SK-N-SH (cell line): ENCODE results near the gene FTSJ1. TPM values are rescaled to one million over a fixed set of nuclear protein-coding genes. Genes with fewer than 3 reads are reported as not detected.

ENCODE experiments used
- CTCF ChIA-PET: fragments of 300-600, 350-600 bp; formaldehyde crosslinking; extraction: SDS; loops from one replicate; lab custom pipeline; 2021; lab: Yijun Ruan, JAX
- POLR2A ChIA-PET: fragments of 350-600 bp; sonication (Branson Sonifier 250); formaldehyde crosslinking; extraction: SDS; loops from one replicate; lab custom pipeline; 2020; ENCODE audit warnings: antibody characterized with exemption, inconsistent platforms; lab: Yijun Ruan, JAX
- DNase-seq: peaks from one replicate; pipeline ENCODE4 v3.0.0; 2012
- H2AFZ ChIP-seq: fragments of 200-600 bp; sonication (generic); 2 replicates; pipeline ENCODE4 v1.8.1; 2016; ENCODE audit warnings: antibody characterized with exemption, mild to moderate bottlenecking, low read depth
- H3F3A ChIP-seq: fragments of 200-600 bp; sonication (generic); replicated peaks from 2 replicates; pipeline ENCODE3; 2016; ENCODE audit warnings: antibody characterized with exemption, mild to moderate bottlenecking; ENCODE audit not compliant: insufficient read depth
- H3K27ac ChIP-seq, 2 experiments: fragments of 200-500 bp in 1 of 2; fragments of 200-600 bp in 1 of 2; sonication (Bioruptor generic) in 1 of 2; sonication (generic), shearing (Covaris generic) in 1 of 2; 2 replicates each; pipeline versions ENCODE4 v1.5.1 to v1.6.1; 2014 to 2016; ENCODE audit warnings: low read depth in 2 of 2, inconsistent platforms in 1 of 2, low read length in 1 of 2, mild to moderate bottlenecking in 1 of 2, mixed read lengths in 1 of 2
- H3K27me3 ChIP-seq: fragments of 200-600 bp; sonication (generic), shearing (Covaris generic); 2 replicates; pipeline ENCODE4 v1.6.1; 2016; ENCODE audit warnings: mixed run types; ENCODE audit not compliant: insufficient read depth
- H3K36me3 ChIP-seq, 2 experiments: fragments of 200-500 bp in 1 of 2; fragments of 200-600 bp in 1 of 2; sonication (Bioruptor generic) in 1 of 2; sonication (generic) in 1 of 2; replicated peaks in 1 of 2; 2 replicates each; pipeline versions ENCODE3 to v1.5.1; 2014 to 2016; ENCODE audit warnings: low read length in 1 of 2, mild to moderate bottlenecking in 1 of 2; ENCODE audit not compliant: insufficient read depth in 2 of 2, control insufficient read depth in 1 of 2
- H3K4me1 ChIP-seq, 2 experiments: fragments of 200-500 bp in 1 of 2; fragments of 200-600 bp in 1 of 2; sonication (Bioruptor generic) in 1 of 2; sonication (generic), shearing (Covaris generic) in 1 of 2; 2 replicates each; pipeline versions ENCODE4 v1.5.1 to v1.6.1; 2014 to 2016; ENCODE audit warnings: low read depth in 1 of 2, low read length in 1 of 2, mixed run types in 1 of 2; ENCODE audit not compliant: insufficient read depth in 2 of 2, control insufficient read depth in 1 of 2
- H3K4me2 ChIP-seq: fragments of 200-600 bp; sonication (generic), shearing (Covaris generic); 2 replicates; pipeline ENCODE4 v1.6.1; 2017; ENCODE audit warnings: mixed run types
- H3K4me3 ChIP-seq, 2 experiments: fragments of 200-500 bp in 1 of 2; fragments of 200-600 bp in 1 of 2; sonication (Bioruptor generic) in 1 of 2; sonication (generic), shearing (Covaris generic) in 1 of 2; 2 replicates each; pipeline versions ENCODE4 v1.5.1 to v1.8.1; 2014 to 2016; ENCODE audit warnings: low read depth in 2 of 2, inconsistent platforms in 1 of 2, low read length in 1 of 2, mild to moderate bottlenecking in 1 of 2, mixed read lengths in 1 of 2, moderate library complexity in 1 of 2
- H3K79me2 ChIP-seq: fragments of 200-600 bp; sonication (generic); 2 replicates; pipeline ENCODE4 v1.8.1; 2017; ENCODE audit warnings: mild to moderate bottlenecking; ENCODE audit not compliant: insufficient read depth
- H3K9ac ChIP-seq: fragments of 200-600 bp; sonication (generic); 2 replicates; pipeline ENCODE4 v1.6.1; 2017; ENCODE audit warnings: mixed run types
- H3K9me2 ChIP-seq: fragments of 200-600 bp; sonication (generic); 2 replicates; pipeline ENCODE4 v1.6.1; 2017; ENCODE audit warnings: mixed run types
- H3K9me3 ChIP-seq: fragments of 200-600 bp; sonication (generic); 2 replicates; pipeline ENCODE4 v1.6.1; 2017; ENCODE audit warnings: mixed run types, mild to moderate bottlenecking, moderate library complexity
- H4K20me1 ChIP-seq: fragments of 200-600 bp; sonication (generic); 2 replicates; pipeline ENCODE4 v1.6.1; 2017; ENCODE audit warnings: mild to moderate bottlenecking, mixed run types; ENCODE audit not compliant: insufficient read depth
- EZH2phosphoT487 ChIP-seq: fragments of 200-600 bp; sonication (generic); IDR thresholded peaks from 2 replicates; pipeline ENCODE4 v1.6.1; 2017; ENCODE audit warnings: low read depth, mixed run types, mild to moderate bottlenecking, antibody characterized with exemption, moderate library complexity, borderline replicate concordance
- FOSL2 ChIP-seq: IDR thresholded peaks from 2 replicates; pipeline ENCODE4 v1.4.0; 2012; ENCODE audit warnings: low read depth, mild to moderate bottlenecking, moderate library complexity, borderline replicate concordance
- FOXJ3 ChIP-seq: sonication (generic); formaldehyde crosslinking; IDR thresholded peaks from 2 replicates; pipeline ENCODE4 v1.5.1; 2020; ENCODE audit warnings: mild to moderate bottlenecking, missing genetic modification reagents
- GABPA ChIP-seq: IDR thresholded peaks from 2 replicates; pipeline ENCODE4 v1.4.0; 2012; ENCODE audit warnings: low read depth, mild to moderate bottlenecking
- GATA2 ChIP-seq: sonication (generic); formaldehyde crosslinking; IDR thresholded peaks from 2 replicates; pipeline ENCODE4 v1.5.0; 2020; ENCODE audit warnings: mild to moderate bottlenecking, missing genetic modification reagents
- IRF3 ChIP-seq: fragments of 150-350 bp; IDR thresholded peaks from 2 replicates; pipeline ENCODE4 v1.6.1; 2016; ENCODE audit warnings: mild to moderate bottlenecking, low read depth, low read length
- MXI1 ChIP-seq: IDR thresholded peaks from 2 replicates; pipeline ENCODE4 v1.6.1; 2012; ENCODE audit warnings: mild to moderate bottlenecking, low read depth, low read length, improper control_type of control experiment
- NFIC ChIP-seq: IDR thresholded peaks from 2 replicates; pipeline ENCODE4 v1.4.0; 2012; ENCODE audit warnings: borderline replicate concordance
- NRF1 ChIP-seq: IDR thresholded peaks from 2 replicates; pipeline ENCODE4 v1.6.1; 2012; ENCODE audit warnings: low read depth, mild to moderate bottlenecking, low read length
- PBX3 ChIP-seq: IDR thresholded peaks from 2 replicates; pipeline ENCODE4; 2012
- POLR2AphosphoS5 ChIP-seq: IDR thresholded peaks from 2 replicates; pipeline ENCODE4 v1.6.1; 2012; ENCODE audit warnings: low read depth, low read length
- RAD21 ChIP-seq: IDR thresholded peaks from 2 replicates; pipeline ENCODE4 v1.6.1; 2012; ENCODE audit warnings: mild to moderate bottlenecking, low read length
- RCOR1 ChIP-seq: fragments of 150-350 bp; IDR thresholded peaks from 2 replicates; pipeline ENCODE4 v1.6.1; 2017; ENCODE audit warnings: antibody characterized with exemption, low read length
- SIN3A ChIP-seq: IDR thresholded peaks from 2 replicates; pipeline ENCODE4 v1.6.1; 2012; ENCODE audit warnings: low read depth, mild to moderate bottlenecking, low read length, moderate library complexity, borderline replicate concordance
- TAF1 ChIP-seq: IDR thresholded peaks from 2 replicates; pipeline ENCODE4 v1.6.1; 2012; ENCODE audit warnings: low read depth, mild to moderate bottlenecking, low read length, moderate library complexity, borderline replicate concordance
- TEAD4 ChIP-seq: IDR thresholded peaks from 2 replicates; pipeline ENCODE4 v1.4.0; 2012; ENCODE audit warnings: mild to moderate bottlenecking, borderline replicate concordance; ENCODE audit not compliant: insufficient read depth
- ZBTB33 ChIP-seq: IDR thresholded peaks from 2 replicates; pipeline ENCODE4 v1.4.0; 2012; ENCODE audit warnings: low read depth, borderline replicate concordance
- WGBS: methylation state at CpG from one replicate; pipeline ENCODE4 v1.1.6; 2017; ENCODE audit warnings: low lambda C conversion rate; 5-methylcytosine and 5-hydroxymethylcytosine counted together
- polyA plus RNA-seq, 3 experiments: library from polyadenylated mRNA; depleted of rRNA; stranded (reverse); fragments of >200 nt; gene quantifications; 2 replicates each; pipeline ENCODE4 v1.2.3, GENCODE V29; 2012
- TF ChIP-seq, protein P1 (sequence below): IDR thresholded peaks from 2 replicates; pipeline ENCODE4 v1.6.1; 2012; ENCODE audit warnings: mild to moderate bottlenecking, low read depth, low read length, moderate library complexity
- TF ChIP-seq, protein P2 (sequence below): fragments of 150-350 bp; IDR thresholded peaks from 2 replicates; pipeline ENCODE4 v1.6.1; 2017; ENCODE audit warnings: antibody characterized with exemption, low read length, low read depth, borderline replicate concordance

The FTSJ1 gene
- polyA plus RNA-seq, 1 of the 3 experiments (the other 2 are of a cell fraction): 34.1 TPM

DNA sequence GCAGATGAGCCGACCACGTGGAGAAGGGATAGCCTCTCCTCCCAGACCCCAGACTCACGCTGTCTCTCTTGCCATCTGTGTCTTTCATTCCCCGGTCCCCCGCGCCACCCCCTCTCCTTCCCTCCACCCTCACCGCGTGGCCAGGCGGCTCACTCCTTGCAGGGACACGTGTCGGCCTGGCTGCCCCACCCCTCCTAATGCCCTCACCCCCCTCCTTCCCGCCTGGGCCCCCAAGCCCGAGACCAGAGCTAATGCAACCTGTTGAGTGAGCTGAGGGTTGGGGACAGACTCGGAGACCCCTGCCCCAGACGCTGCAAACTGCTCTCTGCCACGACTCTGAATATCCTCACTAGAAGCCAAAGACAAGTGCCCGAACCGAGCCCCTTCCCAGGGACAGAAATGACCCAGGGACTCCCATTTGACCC lies 7.7 kb upstream of the FTSJ1 start:
- CTCF ChIA-PET: no interaction called here
- no peak overlapping the region for H3K4me3 ChIP-seq

More for the DNA sequence above, 7.7 kb upstream of the FTSJ1 start:
- no peak overlapping the region for H2AFZ ChIP-seq
- H3K9me3 ChIP-seq: no peaks in the 10 kb centered on the region
- H3K27me3 ChIP-seq: no peaks in the 10 kb centered on the region; the same call in 1 of the 2 replicates
- no peak overlapping the region for H3K4me2 ChIP-seq
- peaks cover 0 to 10% of the 10 kb centered on the region in 2 experiments; a peak in 1 of 4 replicates for H3K4me1 ChIP-seq
- DNase-seq: no peak
- no peaks in the 10 kb centered on the region for H3K36me3 ChIP-seq
- H4K20me1 ChIP-seq: no peaks in the 10 kb centered on the region
- H3K27ac ChIP-seq: no peak overlapping the region
- H3K79me2 ChIP-seq: no peaks in the 10 kb centered on the region
- no peak for TF ChIP-seq TAF1
- TF ChIP-seq EZH2phosphoT487: no peak
- TF ChIP-seq RCOR1: no peak
- TF ChIP-seq IRF3: no peak
- TF ChIP-seq FOXJ3 (CRISPR knock-in tag): no peak
- TF ChIP-seq SIN3A: no peak
- TF ChIP-seq GABPA: no peak
- TF ChIP-seq NFIC: no peak
- no peak for TF ChIP-seq RAD21
- TF ChIP-seq TEAD4: no peak
- TF ChIP-seq NRF1: no peak
- TF ChIP-seq POLR2AphosphoS5: no peak
- TF ChIP-seq, protein P1, sequence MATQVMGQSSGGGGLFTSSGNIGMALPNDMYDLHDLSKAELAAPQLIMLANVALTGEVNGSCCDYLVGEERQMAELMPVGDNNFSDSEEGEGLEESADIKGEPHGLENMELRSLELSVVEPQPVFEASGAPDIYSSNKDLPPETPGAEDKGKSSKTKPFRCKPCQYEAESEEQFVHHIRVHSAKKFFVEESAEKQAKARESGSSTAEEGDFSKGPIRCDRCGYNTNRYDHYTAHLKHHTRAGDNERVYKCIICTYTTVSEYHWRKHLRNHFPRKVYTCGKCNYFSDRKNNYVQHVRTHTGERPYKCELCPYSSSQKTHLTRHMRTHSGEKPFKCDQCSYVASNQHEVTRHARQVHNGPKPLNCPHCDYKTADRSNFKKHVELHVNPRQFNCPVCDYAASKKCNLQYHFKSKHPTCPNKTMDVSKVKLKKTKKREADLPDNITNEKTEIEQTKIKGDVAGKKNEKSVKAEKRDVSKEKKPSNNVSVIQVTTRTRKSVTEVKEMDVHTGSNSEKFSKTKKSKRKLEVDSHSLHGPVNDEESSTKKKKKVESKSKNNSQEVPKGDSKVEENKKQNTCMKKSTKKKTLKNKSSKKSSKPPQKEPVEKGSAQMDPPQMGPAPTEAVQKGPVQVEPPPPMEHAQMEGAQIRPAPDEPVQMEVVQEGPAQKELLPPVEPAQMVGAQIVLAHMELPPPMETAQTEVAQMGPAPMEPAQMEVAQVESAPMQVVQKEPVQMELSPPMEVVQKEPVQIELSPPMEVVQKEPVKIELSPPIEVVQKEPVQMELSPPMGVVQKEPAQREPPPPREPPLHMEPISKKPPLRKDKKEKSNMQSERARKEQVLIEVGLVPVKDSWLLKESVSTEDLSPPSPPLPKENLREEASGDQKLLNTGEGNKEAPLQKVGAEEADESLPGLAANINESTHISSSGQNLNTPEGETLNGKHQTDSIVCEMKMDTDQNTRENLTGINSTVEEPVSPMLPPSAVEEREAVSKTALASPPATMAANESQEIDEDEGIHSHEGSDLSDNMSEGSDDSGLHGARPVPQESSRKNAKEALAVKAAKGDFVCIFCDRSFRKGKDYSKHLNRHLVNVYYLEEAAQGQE: no peak
- no peak for TF ChIP-seq PBX3
- TF ChIP-seq ZBTB33: no peak
- TF ChIP-seq MXI1: no peak
- TF ChIP-seq GATA2 (CRISPR knock-in tag): no peak
- no peak for TF ChIP-seq FOSL2
- TF ChIP-seq, protein P2, sequence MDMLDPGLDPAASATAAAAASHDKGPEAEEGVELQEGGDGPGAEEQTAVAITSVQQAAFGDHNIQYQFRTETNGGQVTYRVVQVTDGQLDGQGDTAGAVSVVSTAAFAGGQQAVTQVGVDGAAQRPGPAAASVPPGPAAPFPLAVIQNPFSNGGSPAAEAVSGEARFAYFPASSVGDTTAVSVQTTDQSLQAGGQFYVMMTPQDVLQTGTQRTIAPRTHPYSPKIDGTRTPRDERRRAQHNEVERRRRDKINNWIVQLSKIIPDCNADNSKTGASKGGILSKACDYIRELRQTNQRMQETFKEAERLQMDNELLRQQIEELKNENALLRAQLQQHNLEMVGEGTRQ: no peak
- TF ChIP-seq, all 33 proteins: peak for 0
- H3K9ac ChIP-seq: no peak overlapping the region
- POLR2A ChIA-PET: no interaction called here
- 36% methylated on average over 18 of the region's 18 CpGs for WGBS
- no peaks in the 10 kb centered on the region for H3K9me2 ChIP-seq
- no peaks in the 10 kb centered on the region for H3F3A ChIP-seq
